COR-L47 (cell line): ENCODE measurements around the gene PKP3.
"Not testable (repeated sequence)": the region's sequence is repeated elsewhere in the genome, so short reads cannot be mapped to it uniquely, and the experiment has no call there.

Experiments
- DNase-seq: peaks from one replicate; lab custom pipeline; 2025; lab: John Stamatoyannopoulos, UW

PKP3 gene

DNA sequence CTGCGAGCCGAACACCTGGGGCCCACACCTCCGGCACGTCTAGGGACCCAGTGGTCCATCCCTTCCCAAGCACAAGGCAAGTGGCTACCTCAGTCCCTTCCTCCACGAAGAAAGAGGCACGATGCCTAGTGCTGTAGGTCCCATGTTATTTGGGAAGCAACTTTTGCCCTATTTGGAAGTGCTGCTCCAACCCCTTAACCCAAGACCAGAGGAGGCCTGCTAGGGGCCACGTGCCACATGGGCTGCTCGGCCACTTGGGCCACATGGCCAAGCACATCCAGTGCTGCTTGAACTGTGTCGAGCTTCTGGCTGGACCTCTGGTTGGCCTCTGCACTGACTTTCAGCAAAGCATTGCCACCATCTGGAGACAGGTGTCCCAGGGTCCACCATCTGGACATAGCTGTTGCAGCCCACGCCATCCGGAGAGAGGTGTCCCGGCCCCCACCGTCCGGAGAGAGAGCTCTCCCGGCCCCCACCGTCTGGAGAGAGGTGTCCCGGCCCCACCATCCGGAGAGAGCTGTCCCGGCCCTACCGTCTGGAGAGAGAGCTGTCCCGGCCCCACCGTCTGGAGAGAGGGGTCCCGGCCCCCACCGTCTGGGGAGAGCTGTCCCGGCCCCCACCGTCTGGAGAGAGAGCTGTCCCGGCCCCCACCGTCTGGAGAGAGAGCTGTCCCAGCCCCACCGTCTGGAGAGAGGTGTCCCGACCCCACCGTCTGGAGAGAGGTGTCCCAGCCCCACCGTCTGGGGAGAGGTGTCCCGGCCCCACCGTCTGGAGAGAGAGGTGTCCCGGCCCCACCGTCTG, 31.2 kb upstream of the PKP3 start:
- no peak for DNase-seq

DNA sequence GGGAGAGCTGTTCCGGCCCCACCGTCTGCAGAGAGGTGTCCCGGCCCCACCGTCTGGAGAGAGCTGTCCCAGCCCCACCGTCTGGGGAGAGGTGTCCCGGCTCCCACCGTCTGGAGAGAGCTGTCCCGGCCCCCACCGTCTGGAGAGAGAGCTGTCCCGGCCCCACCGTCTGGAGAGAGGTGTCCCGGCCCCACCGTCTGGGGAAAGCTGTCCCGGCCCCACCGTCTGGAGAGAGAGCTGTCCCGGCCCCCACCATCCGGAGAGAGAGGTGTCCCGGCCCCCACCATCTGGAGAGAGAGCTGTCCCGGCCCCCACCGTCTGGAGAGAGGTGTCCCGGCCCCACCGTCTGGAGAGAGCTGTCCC, 30.6 kb upstream of the PKP3 start:
- DNase-seq, result not testable (repeated sequence)

DNA sequence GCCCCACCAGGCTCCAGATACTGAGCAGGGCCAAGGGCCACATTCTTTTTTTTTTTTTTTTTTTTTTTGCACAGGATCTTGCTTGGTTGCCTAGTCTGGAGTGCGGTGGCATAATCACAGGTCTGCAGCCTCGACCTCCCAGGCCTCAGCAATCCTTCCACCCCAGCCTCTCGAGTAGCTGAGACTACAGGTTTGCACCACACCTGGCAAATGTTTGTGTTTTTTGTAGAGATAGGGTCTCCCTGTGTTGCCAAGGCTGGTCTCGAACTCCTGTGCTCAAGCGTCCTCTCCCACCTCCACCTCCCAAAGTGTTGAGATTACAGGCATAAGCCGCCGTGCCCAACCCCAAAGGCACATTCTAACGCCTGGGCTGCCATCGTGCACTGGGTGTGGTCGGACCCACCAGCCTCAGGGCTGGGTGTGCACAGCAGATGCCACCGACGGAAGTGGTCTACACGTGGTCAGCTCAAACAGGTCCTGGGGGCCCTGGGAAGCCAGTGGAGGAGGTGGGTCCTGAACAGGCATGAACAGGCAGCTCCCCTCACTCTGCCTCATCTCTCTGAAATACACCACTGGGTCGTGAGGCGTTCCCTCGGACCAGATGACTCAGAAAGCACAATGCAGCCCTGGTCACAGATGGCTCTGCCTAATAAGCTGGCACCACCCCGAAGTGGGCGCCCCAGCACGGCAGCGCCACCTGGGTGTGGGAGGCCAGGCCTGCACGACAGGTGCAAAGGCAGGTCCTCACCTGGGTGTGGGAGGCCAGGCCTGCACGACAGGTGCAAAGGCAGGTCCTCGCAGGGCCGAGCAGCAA, 29.9 kb upstream of the PKP3 start:
- DNase-seq, result peak; percentile 87

DNA sequence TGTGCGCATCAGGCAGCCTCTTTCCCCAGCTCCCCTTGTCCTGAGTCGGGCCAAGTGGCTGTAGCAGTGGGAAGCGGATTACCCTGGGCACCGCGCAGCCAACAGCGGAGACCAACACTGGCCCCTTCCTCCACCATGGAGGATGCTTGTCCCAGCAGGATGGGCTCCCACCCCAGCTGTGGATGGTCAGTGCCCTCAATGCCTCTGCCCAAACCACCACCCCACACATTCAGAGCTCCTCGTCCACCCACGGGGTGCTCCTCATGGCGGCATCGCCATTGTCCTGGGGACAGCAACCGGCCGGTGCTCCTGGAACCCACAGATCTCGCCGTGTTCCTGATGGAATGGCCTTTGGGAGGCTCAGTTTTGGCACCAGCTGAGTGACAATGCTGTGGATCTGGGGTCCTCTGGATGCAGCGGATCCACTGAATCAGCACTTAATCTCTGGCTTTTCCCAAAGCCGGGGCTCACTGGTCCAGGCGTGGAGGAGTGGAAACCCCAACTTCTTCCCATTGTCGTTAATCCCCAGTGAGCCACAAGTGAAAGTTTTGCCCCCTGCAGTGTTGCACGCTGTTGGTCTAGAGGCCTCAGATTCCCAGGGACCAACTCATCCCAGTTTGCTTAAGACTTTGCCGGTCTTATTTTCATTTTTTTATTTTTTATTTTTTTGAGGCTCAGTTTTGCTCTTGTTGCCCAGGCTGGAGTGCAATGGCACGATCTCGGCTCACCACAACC, 28.9 kb upstream of the PKP3 start:
- no peak for DNase-seq

DNA sequence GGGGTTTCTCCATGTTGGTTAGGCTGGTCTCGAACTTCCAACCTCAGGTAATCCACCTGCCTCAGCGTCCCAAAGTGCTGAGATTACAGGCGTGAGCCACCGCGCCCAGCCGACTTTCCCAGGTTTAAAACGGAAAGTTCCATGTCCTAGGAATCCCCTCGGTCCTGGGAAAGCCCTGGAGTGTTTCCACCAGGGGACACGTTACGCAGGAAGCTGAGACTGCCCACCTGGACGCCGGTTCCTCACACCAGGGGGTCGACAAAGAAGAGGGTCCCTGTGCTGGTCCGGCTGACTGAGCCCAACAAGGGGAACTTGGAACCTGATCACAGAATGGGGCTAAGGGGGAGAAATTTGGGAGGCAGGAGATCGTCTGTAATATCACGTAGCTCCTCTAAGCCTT, 28.2 kb upstream of the PKP3 start:
- no peak for DNase-seq

DNA sequence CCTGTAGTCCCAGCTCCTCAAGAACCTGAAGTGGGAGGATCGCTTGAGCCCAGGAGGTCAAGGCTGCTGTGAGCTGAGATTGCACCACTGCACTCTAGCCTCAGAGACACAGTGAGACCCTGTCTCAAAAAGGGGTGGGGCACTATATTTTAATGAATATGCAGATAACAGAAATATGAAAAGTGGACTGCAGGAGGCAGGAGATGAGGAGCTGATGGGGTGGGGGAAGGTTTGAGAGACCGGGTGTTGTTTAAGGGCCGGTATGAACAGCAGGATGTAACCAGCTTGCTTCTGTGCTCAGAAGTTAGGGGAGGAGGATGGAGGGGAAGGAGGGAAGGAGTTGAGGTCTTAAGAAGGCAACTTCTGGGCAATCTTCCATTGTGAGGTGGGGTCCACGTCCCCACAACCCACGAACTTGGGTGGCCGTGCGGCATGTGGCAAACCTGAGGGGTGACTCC, 26.0 kb upstream of the PKP3 start:
- DNase-seq, result no peak

DNA sequence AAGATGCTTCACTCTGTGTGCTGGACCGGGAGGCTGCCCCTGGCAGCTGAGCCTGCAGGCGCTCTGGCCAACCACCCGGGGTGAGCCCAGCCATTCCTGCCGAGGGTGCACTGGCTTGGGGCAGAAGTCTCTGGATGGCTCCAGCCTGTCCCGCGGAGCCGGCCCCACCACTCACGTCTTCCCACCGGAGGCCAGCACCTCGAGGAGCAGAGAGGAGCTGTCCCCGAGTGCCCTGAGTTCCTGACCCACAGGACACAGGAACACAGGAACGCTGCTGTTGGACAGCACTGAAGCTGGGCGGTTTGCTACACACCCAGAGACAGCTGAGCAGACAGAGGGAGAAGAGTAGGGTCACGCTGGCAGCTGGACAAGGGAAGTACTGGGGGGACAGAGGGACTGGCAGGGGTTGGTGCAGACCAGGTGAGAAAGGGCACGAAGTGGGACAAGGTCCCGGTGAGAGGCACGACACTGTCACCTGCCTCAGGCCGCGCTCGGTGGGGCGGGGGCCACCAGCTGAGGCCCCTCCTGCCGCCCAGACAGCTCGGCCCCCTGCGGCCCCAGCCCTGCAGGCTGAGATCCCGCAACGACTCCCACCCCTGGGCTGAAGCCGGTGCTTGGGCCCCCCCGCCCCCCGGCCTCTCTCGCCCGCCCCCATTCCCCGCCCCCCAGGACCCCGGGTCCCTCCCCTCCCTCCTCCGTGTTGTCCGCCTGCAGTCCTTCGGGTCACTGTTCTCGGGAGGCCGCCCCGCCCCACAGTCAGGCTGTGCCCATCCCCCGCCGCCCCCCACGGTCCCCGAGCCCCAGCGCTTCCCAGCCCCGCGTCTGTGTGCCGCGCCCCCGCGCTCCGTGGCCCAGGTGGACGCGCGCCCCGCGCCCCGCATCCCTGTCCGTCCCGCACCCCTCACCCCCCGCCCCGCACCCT, 25.3 kb upstream of the PKP3 start:
- no peak for DNase-seq

DNA sequence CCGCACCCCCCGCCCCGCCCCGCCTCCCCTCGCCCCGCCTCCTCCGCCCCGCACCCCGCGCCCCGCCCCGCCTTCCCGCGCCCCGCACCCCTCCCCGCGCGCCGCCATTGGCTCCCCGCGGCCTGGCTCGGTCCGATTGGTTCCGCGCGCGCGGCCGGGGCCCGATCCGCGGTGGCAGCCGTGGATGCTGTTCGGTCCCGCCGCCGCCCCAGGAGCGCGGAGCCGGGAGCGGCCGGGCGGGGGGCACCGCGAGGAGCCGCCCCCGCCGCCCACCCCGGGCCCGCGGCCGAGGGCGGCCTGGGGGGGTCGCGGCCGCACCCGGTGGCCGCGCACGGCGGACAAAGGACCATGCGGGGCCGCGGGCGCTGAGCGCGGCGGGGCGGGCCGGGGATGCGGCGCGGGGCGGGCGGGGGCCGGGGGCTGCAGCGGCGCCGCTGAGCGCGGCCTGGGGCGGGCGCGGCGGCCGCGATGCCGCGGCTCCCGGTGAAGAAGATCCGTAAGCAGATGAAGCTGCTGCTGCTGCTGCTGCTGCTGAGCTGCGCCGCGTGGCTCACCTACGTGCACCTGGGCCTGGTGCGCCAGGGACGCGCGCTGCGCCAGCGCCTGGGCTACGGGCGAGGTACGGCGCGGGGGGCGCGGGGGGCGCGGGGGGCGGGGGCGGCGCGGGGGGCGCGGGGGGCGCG, 24.5 kb upstream of the PKP3 start, which contains the start of gene B4GALNT4:
TSS of gene B4GALNT4 (plus strand) at position 164 of the 683 bp plus-strand sequence. CDS start at position 469, 305 bp downstream.
- DNase-seq, result peak; percentile 37

DNA sequence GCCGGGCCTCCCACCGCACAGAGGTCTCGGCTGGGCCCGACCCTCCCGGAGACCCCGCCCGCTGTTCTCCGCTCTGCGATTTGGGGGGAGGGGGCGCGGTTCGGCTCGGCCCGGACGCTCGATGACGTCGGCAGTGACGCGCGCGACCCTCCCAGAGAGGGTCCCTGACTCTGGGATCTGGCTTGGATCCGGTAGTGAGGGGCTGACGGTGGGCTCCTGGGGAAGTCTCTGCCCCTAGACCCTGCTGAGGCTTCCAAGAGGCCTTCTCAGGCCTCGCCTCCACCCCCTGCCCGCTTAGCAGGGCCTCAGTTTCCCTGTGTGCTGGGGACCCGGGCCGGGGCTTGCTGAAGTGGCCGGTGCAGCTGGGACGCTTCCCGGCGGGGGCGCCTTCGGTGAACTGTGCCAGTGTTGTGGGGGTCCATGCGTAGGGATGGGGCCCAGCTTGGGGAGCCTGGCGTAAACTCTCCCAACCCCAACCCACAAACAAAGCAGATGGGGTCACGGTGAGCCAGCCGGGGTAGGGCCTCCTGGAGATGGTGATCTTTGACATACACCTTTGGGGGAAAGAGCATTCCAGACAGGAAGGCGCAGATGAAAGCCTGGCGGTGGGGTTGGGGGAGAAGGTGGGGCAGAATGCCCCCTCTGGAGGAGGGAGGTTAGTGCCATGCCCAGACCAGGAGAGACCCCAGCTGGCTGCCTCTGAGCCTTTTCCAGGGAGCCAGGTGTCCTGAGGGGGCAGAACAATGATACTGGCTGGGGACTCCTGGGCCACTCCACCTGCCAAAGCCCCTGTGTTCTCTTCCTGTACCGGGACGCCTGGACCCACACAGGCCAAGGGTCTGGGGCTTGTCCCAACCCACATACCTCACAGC, 23.7 kb upstream of the PKP3 start:
- DNase-seq, result no peak

DNA sequence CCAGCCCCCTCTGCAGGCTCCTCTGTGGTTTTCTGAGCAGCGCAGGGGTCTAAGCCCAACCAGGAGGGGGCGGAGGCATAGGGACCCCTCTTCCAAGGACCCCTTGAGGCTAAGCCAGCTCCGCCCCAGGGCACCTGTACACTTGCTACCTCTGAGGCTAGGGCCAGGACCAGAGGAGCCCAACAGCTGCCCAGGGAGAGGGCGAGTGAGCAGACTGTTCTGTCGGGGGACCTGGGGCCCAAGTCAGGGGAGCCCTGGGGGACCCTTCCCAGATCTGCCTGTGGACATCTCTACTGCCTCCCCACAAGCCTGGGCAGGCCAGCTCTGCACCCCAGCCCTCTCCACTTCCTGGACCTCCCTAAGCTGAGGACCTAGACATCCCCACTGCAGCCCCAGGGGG, 23.0 kb upstream of the PKP3 start:
- no peak for DNase-seq

DNA sequence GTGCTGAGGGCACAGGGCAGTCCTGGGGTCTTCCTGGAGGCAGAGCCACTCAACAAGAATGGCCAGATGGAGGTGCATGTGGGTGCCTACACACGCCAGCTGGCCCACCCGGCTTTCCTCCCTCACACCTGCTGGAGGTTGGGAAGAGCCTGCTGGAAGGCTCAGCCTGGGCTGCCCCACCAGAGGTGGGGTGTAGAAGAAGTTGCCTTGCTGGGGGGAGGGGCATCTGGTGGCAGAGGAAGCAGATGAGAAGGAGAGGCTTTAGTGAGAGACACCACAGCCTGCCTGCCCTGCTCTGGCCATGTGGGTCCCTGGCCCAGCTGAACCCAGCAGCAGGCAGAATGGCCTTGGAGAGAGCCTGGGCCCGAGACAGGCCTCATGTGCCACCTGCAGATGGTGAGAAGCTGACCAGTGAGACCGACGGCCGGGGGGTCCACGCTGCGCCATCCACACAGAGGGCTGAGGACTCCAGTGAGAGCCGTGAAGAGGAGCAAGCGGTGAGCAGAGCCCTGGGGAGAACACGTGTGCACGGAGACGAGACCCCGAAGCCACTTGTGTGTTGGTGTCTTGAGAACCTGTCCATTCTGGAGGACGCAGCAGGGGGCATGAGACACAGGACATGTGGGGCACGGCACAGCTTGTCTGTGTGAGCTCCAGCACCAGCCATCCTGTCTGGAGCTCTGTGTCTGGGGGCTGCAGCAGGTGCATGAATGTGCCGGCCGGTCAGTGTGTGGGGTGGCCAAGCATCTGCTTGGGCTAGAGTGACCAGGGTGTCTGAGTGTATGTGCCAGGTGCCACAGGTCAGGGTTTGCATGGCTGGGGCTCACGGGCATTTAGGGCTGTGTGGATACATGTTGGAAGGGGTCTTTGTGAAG, 22.1 kb upstream of the PKP3 start:
- DNase-seq, result no peak

DNA sequence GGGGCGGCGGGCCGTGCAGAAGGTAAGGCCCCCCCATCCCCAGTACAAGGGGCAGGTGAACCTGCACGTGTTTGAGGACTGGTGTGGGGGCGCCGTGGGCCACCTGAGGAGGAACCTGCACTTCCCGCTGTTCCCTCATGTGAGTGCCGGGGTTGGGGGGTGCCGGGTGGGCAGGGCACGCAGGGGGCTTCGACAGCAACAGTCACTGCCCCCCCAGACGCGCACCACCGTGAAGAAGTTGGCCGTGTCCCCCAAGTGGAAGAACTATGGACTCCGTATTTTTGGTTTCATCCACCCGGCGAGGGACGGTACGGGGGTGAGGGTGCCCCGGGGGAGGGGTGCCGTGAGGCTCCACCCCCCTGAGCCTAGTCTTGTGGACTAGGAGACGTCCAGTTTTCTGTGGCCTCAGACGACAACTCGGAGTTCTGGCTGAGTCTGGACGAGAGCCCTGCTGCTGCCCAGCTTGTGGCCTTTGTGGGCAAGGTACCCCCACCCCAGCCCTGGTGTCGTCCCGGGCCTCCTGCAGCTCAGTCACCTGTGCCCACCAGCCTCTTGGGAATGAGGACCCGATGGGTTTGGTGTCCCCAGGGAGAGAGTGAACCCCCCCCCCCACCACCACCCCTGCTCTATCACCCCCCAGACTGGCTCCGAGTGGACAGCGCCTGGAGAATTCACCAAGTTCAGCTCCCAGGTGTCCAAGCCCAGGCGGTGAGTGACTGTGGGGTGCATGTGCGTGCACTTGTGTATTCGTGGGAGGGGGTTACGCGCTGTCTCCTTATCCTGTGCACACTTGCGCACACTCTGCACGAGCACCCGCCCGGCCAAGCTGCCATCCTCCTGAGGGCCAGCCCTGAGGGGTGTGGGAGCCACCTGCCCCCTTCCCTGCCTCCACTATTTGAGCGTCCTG, 20.9 kb upstream of the PKP3 start:
- DNase-seq, result no peak

DNA sequence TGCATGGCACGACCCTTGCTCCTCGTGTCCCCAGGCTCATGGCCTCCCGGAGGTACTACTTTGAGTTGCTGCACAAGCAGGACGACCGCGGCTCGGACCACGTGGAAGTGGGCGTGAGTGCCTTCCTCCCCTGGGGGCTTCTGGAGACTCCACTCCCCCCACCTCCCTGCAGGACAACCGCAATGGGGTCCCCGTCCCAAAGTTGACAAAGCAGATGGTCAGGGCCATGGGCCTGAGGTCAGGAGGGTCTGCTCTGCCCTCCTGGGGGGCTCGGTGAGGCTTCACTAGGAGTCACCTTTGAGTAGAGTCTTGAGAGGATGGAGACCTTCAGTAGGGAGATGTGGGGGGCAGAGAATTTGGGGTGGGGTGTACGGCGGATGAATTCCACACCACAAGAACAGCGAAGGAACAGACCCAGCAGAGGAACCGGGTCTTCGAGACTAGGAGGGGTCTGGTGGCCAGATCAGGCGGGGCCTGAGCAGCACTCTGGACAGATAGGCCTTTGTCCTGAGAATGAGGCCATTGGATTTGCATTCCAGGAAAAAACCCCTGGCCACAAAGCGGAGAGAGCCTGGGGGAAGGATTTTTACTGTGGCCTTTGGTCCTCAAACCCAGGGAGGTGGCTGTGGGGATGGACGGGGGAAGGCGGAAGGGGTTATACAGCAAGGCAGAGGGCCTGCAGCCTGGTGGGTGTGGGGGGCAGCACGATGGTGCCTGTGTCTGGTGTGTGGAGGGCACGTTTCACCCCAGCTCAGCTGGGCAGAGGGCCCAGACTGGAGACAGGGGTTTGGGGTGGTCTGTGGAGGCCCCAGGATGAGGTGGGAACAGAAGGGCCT, 20.1 kb upstream of the PKP3 start:
- DNase-seq, result no peak

DNA sequence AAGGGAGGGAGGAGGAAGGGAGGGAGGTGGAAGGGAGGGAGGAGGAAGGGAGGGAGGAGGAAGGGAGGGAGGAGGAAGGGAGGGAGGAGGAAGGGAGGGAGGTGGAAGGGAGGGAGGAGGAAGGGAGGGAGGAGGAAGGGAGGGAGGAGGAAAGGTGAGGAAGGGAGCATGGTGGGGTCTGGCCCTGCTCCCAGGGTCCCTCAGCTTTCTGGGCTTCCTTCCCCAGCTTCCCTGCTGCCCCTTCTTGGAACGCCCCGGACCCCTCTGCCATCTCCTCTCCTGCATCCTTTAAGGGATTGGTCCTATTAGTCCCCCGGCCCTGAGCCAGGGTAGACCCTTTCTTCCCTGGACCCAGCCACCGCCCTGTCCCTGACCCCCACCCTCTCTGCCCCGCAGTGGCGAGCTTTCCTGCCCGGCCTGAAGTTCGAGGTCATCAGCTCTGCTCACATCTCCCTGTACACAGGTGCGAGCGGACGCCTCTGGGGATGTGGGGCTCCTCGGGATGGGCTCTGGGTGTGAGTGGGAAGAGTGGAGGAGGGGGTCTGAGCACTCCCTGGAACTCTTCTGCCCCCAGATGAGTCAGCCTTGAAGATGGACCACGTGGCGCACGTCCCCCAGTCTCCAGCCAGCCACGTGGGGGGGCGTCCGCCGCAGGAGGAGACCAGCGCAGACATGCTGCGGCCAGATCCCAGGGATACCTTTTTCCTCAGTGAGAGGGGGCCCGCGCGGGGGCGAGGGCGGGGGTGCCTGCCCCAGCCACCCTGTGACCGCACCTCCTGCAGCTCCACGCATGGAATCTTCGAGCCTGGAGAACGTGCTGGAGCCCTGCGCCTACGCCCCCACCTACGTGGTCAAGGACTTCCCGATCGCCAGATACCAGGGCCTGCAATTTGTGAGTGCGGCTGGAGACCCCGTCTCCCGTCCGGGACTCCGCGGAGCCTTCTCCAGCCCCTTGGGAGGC, 18.7 kb upstream of the PKP3 start:
- DNase-seq, result no peak

DNA sequence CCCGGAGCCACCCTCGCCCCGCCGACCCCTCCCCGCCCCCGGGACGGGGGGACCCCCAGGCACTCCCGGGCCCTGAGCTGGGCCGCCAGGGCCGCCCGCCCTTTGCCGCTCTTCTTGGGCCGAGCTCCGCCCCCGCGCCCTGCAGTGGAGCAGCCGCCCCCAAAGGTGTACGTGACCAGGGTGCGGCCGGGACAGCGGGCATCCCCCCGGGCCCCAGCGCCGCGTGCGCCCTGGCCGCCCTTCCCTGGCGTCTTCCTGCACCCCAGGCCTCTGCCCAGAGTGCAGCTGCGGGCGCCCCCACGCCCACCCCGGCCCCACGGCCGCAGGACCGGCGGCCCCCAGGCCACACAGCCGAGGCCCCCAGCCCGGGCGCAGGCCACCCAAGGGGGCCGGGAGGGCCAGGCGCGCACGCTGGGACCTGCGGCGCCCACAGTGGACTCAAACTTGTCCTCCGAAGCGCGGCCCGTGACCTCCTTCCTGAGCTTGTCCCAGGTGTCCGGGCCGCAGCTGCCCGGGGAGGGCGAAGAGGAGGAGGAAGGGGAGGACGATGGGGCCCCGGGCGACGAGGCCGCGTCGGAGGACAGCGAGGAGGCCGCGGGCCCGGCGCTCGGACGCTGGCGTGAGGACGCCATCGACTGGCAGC, 17.4 kb upstream of the PKP3 start:
- no peak for DNase-seq
